SK-N-MC (cell line): ENCODE data around the gene CENPQ.

Experiments used
- EZH2 ChIP-seq: fragments of 200-600 bp; sonication (generic); IDR thresholded peaks from one replicate; pipeline ENCODE4 v1.6.1; 2017; ENCODE audit warnings: antibody characterized with exemption
- POLR2AphosphoS5 ChIP-seq: IDR thresholded peaks from 2 replicates; pipeline ENCODE4 v1.6.1; 2012; ENCODE audit warnings: mild to moderate bottlenecking, low read depth, low read length, borderline replicate concordance

DNA sequence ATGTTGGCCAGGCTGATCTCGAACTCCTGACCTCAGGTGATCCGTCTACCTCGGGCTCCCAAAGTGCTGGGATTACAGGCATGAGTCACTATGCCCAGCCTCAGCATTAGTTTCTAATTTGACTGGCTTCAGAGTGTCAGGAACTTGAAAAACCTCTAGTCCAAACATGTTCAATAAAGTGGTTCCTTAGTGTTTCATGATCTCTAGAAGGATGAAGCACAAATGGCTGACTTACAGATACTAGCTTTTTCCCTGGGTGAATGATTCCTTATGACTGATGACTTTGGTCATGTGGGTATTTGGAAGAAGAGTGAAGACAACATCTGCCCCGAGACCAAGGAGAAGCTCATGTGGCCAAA is 53.0 kb downstream of the CENPQ start:
- TF ChIP-seq EZH2 (no peak), POLR2AphosphoS5 (no peak)
